Endothelial cell of umbilical vein (primary cell): ENCODE data around the gene ADAM10. TPM values are rescaled to one million over a fixed set of nuclear protein-coding genes. Genes with fewer than 3 reads are reported as not detected.

ENCODE experiments used
- BruUV-seq: library from RNA; stranded (reverse); fragments of 400-500 nt; replicated peaks from 2 replicates; lab custom pipeline; 2021; lab: Mats Ljungman, UMichigan
- CTCF ChIA-PET: fragments of 300-600, 350-600 bp; sonication (Branson Sonifier 250); formaldehyde crosslinking; loops from one replicate; lab custom pipeline; 2021; ENCODE audit warnings: antibody characterized with exemption, inconsistent platforms; lab: Charles Lee
- POLR2A ChIA-PET: fragments of 300-600, 350-600 bp; sonication (Branson Sonifier 250); formaldehyde crosslinking; loops from one replicate; lab custom pipeline; 2021; ENCODE audit warnings: antibody characterized with exemption, inconsistent platforms; lab: Charles Lee
- DNase-seq: peaks from one replicate; pipeline ENCODE4 v3.0.0-alpha.2; 2011; ENCODE audit warnings: low read depth, low spot score
- FAIRE-seq: peaks from 2 replicates; lab custom pipeline; 2011; peaks lifted over from hg19 to GRCh38; lab: Jason Lieb, UNC
- H2AFZ ChIP-seq: 2 replicates; pipeline ENCODE4 v1.6.0; 2012; ENCODE audit warnings: low read depth, low read length, control low read depth, inconsistent platforms
- H3K27ac ChIP-seq: 2 replicates; pipeline ENCODE4 v1.5.1; 2011; ENCODE audit warnings: low read depth, mild to moderate bottlenecking, control low read depth, low read length, moderate library complexity; ENCODE audit not compliant: insufficient read depth
- H3K27me3 ChIP-seq, 2 experiments: 2 replicates each; pipeline versions ENCODE4 v1.6.0 to v1.6.1; 2011; ENCODE audit warnings: low read length in 2 of 2, mixed read lengths in 1 of 2; ENCODE audit not compliant: control insufficient read depth in 2 of 2, insufficient read depth in 2 of 2
- H3K36me3 ChIP-seq, 2 experiments: 2 replicates in 1 of 2; 3 replicates in 1 of 2; pipeline ENCODE4 v1.5.1; 2011; ENCODE audit warnings: low read length in 2 of 2, mild to moderate bottlenecking in 1 of 2, moderate library complexity in 1 of 2; ENCODE audit not compliant: control insufficient read depth in 2 of 2, insufficient read depth in 2 of 2; ENCODE audit errors: extremely low read depth in 1 of 2
- H3K4me1 ChIP-seq: 3 replicates; pipeline ENCODE4 v1.5.1; 2011; ENCODE audit warnings: mild to moderate bottlenecking, low read length; ENCODE audit not compliant: control insufficient read depth, insufficient read depth; ENCODE audit errors: extremely low read depth
- H3K4me2 ChIP-seq: 2 replicates; pipeline ENCODE4 v1.6.1; 2011; ENCODE audit warnings: low read length, control low read depth, mixed read lengths; ENCODE audit not compliant: insufficient read depth
- H3K4me3 ChIP-seq, 3 experiments: fragments of 200-600 bp in 1 of 3; sonication (generic), shearing (Covaris generic) in 1 of 3; replicated peaks in 1 of 3; 2 replicates each; pipeline ENCODE4 v1.5.1; 2011 to 2016; ENCODE audit warnings: control low read depth in 3 of 3, low read length in 3 of 3, mild to moderate bottlenecking in 2 of 3, inconsistent platforms in 1 of 3, low read depth in 1 of 3, moderate library complexity in 1 of 3; ENCODE audit not compliant: insufficient read depth in 1 of 3
- H3K79me2 ChIP-seq: 2 replicates; pipeline ENCODE4 v1.6.0; 2012; ENCODE audit warnings: low read length, inconsistent platforms; ENCODE audit not compliant: control insufficient read depth, insufficient read depth
- H3K9ac ChIP-seq: replicated peaks from 2 replicates; pipeline ENCODE3; 2011; ENCODE audit warnings: low read length, control low read depth; ENCODE audit not compliant: insufficient read depth; ENCODE audit errors: extremely low read depth
- H3K9me1 ChIP-seq: replicated peaks from 3 replicates; pipeline ENCODE4 v1.6.0; 2011; ENCODE audit warnings: mild to moderate bottlenecking, low read length; ENCODE audit not compliant: control insufficient read depth, insufficient read depth; ENCODE audit errors: extremely low read depth
- H3K9me3 ChIP-seq: replicated peaks from 2 replicates; pipeline ENCODE4 v1.5.1; 2012; ENCODE audit warnings: low read length, inconsistent platforms; ENCODE audit not compliant: control insufficient read depth, insufficient read depth
- H4K20me1 ChIP-seq: replicated peaks from 2 replicates; pipeline ENCODE3; 2011; ENCODE audit warnings: mild to moderate bottlenecking, low read length; ENCODE audit not compliant: control insufficient read depth, insufficient read depth; ENCODE audit errors: extremely low read depth
- CTCF ChIP-seq, 2 donors: IDR thresholded peaks; 1 replicate in 1 of 2; 2 replicates in 1 of 2; pipeline ENCODE4 v1.5.1; 2011; ENCODE audit warnings: low read length in 2 of 2, mild to moderate bottlenecking in 2 of 2, moderate library complexity in 2 of 2, control low read depth in 1 of 2, inconsistent platforms in 1 of 2, low read depth in 1 of 2; ENCODE audit not compliant: insufficient read depth in 1 of 2; ENCODE audit errors: extremely low read depth in 1 of 2
- EZH2 ChIP-seq: IDR thresholded peaks from 2 replicates; pipeline ENCODE4 v1.6.1; 2012; ENCODE audit warnings: borderline replicate concordance, low read depth, mild to moderate bottlenecking, moderate library complexity, low read length, inconsistent platforms; ENCODE audit not compliant: severe bottlenecking
- FOS ChIP-seq: IDR thresholded peaks from 2 replicates; pipeline ENCODE4 v1.6.1; 2011; ENCODE audit warnings: mild to moderate bottlenecking, low read length, moderate library complexity, borderline replicate concordance; ENCODE audit not compliant: insufficient read depth
- GATA2 ChIP-seq: IDR thresholded peaks from 2 replicates; pipeline ENCODE4 v1.7.0; 2011; ENCODE audit warnings: low read depth, mild to moderate bottlenecking, moderate library complexity, mixed read lengths, low read length; ENCODE audit not compliant: insufficient read length, insufficient read depth
- JUN ChIP-seq: IDR thresholded peaks from 2 replicates; pipeline ENCODE4 v1.6.1; 2011; ENCODE audit warnings: borderline replicate concordance, low read depth; ENCODE audit not compliant: insufficient read length, insufficient read depth
- MAX ChIP-seq: IDR thresholded peaks from 2 replicates; pipeline ENCODE4 v1.6.1; 2011; ENCODE audit not compliant: insufficient read depth, insufficient read length
- MYC ChIP-seq: IDR thresholded peaks from one replicate; pipeline ENCODE4 v1.6.1; 2011; ENCODE audit warnings: mild to moderate bottlenecking, low read depth, low read length
- POLR2A ChIP-seq: IDR thresholded peaks from 2 replicates; pipeline ENCODE4 v1.6.1; 2012; ENCODE audit warnings: low read depth, mild to moderate bottlenecking, control low read depth, low read length
- POLR2AphosphoS5 ChIP-seq: IDR thresholded peaks from 2 replicates; pipeline ENCODE4 v1.6.1; 2012; ENCODE audit warnings: low read depth, mild to moderate bottlenecking, control low read depth, low read length, moderate library complexity; ENCODE audit not compliant: insufficient read depth
- dilution Hi-C: fragments of 300-500 bp; cut with MboI; formaldehyde crosslinking; loops from one replicate; pipeline ENCODE4 v1.15.0; 2019; ENCODE audit warnings: low sequenced_read_pairs; ENCODE audit not compliant: extremely low pct_ligation_motif_present
- intact Hi-C: fragments of 100-400 bp; cut with micrococcal nuclease; formaldehyde crosslinking; loops from one replicate; pipeline ENCODE4 v1.10.0; 2022
- polyA plus RNA-seq, 4 experiments: library from polyadenylated mRNA; depleted of rRNA in 3 of 4; stranded (reverse) in 3 of 4; unstranded in 1 of 4; fragments of >200 nt; gene quantifications; 2 replicates each; pipeline versions ENCODE4 v1.2.1 to v1.2.3, GENCODE V29; 2011 to 2012; ENCODE audit warnings: missing spikeins in 1 of 4
- total RNA-seq: library from RNA; stranded (reverse); gene quantifications from 2 replicates; pipeline ENCODE4 v1.2.3, GENCODE V29; 2021

The ADAM10 gene
- total and polyA plus RNA-seq, 2 donors (not counting 3 experiments of a cell fraction or from before 2014, with no cell fraction given): 91.3 to 203 TPM

GRCh38 chr15:58755956-58756355 lies 6.4 kb upstream of the ADAM10 start:
- DNase-seq (no peak), FAIRE-seq (no peak)
- no peak overlapping the region for H3K27ac ChIP-seq
- no peaks in the 10 kb centered on the region for H3K9me3 ChIP-seq
- no TSS peak for BruUV-seq
- H3K4me1 ChIP-seq: no peaks in the 10 kb centered on the region
- CTCF ChIA-PET: interaction anchor here (1.3 to 1.5 kb wide), 5 partner anchors 11 to 773 kb away, joined by 4 to 10 read pairs (median 6); partner anchors contain the start of gene MINDY2
- no peak overlapping the region for H3K4me2 ChIP-seq
- dilution Hi-C loops: no loop called here
- POLR2A ChIA-PET: interaction anchor here (1.5 kb wide), 1 partner anchor 14 kb away, joined by 4 read pairs; no protein-coding TSS in a partner anchor
- TF ChIP-seq MAX (no peak), POLR2AphosphoS5 (no peak)
- H3K27me3 ChIP-seq: no peaks in the 10 kb centered on the region
- H3K9me1 ChIP-seq: no peaks in the 10 kb centered on the region
- H3K36me3 ChIP-seq: no peaks in the 10 kb centered on the region
- intact Hi-C loops: no loop called here
- no peak overlapping the region for H3K9ac ChIP-seq
- H3K4me3 ChIP-seq: no peak overlapping the region
- H4K20me1 ChIP-seq: no peaks in the 10 kb centered on the region
- H3K79me2 ChIP-seq: no peaks in the 10 kb centered on the region
- H2AFZ ChIP-seq: no peak overlapping the region

GRCh38 chr15:58755350-58755749 lies 5.8 kb upstream of the ADAM10 start:
- H3K4me1 ChIP-seq: peaks cover 3% of the 10 kb centered on the region
- H3K4me2 ChIP-seq: no peak overlapping the region
- dilution Hi-C loops (no loop called here), intact Hi-C loops (no loop called here)
- H3K9me1 ChIP-seq: no peaks in the 10 kb centered on the region
- no TSS peak for BruUV-seq
- ChIA-PET CTCF (interaction anchor here (0.7 to 1.5 kb wide), 6 partner anchors 11 to 774 kb away, joined by 3 to 10 read pairs (median 6); partner anchors contain the start of gene MINDY2), POLR2A (interaction anchor here (0.6 to 1.5 kb wide), 2 partner anchors 15 to 167 kb away, joined by 4 to 7 read pairs; no protein-coding TSS in a partner anchor)
- no peak overlapping the region for H2AFZ ChIP-seq
- TF ChIP-seq FOS (no peak), GATA2 (no peak), MYC (no peak), EZH2 (no peak), MAX (no peak), CTCF (IDR thresholded peaks at IDR 0.05; ENCODE audit: extremely low read depth in 1 of 2, insufficient read depth in 1 of 2, low read depth in 1 of 2, low read length in 2 of 2) (no peak), POLR2AphosphoS5 (no peak), JUN (no peak), POLR2A (no peak)
- H4K20me1 ChIP-seq: no peaks in the 10 kb centered on the region
- H3K36me3 ChIP-seq: no peaks in the 10 kb centered on the region
- H3K79me2 ChIP-seq: no peaks in the 10 kb centered on the region
- no peak overlapping the region for H3K9ac ChIP-seq
- DNase-seq (no peak), FAIRE-seq (no peak)
- no peaks in the 10 kb centered on the region for H3K9me3 ChIP-seq
- H3K27me3 ChIP-seq: no peaks in the 10 kb centered on the region
- H3K4me3 ChIP-seq: no peak overlapping the region
- H3K27ac ChIP-seq: no peak overlapping the region
